Activated CD4-positive, alpha-beta T cell treated with anti-CD3 and anti-CD28 coated beads for 36 hours (primary cell): Measurements from ENCODE around the gene ADAM21. TPM values are rescaled to one million over a fixed set of nuclear protein-coding genes. Genes with fewer than 3 reads are reported as not detected.
"Not testable (repeated sequence)": the region's sequence is repeated elsewhere in the genome, so short reads cannot be mapped to it uniquely, and the experiment has no call there.

Experiments used
- ATAC-seq: fragments of 200-7000 bp; cut with Tn5 transposase; one replicate; pipeline ENCODE4 v1.10.0; 2021; ENCODE audit warnings: mild to moderate bottlenecking, moderate library complexity
- CTCF ChIA-PET: fragments of 350-600 bp; sonication (Branson Sonifier 250); formaldehyde crosslinking; loops from one replicate; lab custom pipeline; 2021; ENCODE audit warnings: antibody characterized with exemption; lab: Charles Lee
- POLR2A ChIA-PET: fragments of 350-600 bp; sonication (Branson Sonifier 250); formaldehyde crosslinking; loops from one replicate; lab custom pipeline; 2021; ENCODE audit warnings: antibody characterized with exemption, inconsistent platforms; lab: Charles Lee
- DNase-seq: peaks from one replicate; pipeline ENCODE4 v3.0.0-alpha.2; 2020
- H3K27ac Mint-ChIP-seq: one replicate; pipeline ENCODE4 v1.8.0; 2021; ENCODE audit warnings: mixed read lengths
- H3K27me3 Mint-ChIP-seq: one replicate; pipeline ENCODE4 v1.8.0; 2021; ENCODE audit warnings: mixed read lengths
- H3K36me3 Mint-ChIP-seq: one replicate; pipeline ENCODE4 v1.8.0; 2021; ENCODE audit warnings: low read depth, mixed read lengths
- H3K4me1 Mint-ChIP-seq: one replicate; pipeline ENCODE4 v1.8.0; 2021; ENCODE audit warnings: mixed read lengths
- H3K4me3 Mint-ChIP-seq: one replicate; pipeline ENCODE4 v1.8.0; 2021; ENCODE audit warnings: mild to moderate bottlenecking, moderate library complexity, mixed read lengths
- H3K9me3 Mint-ChIP-seq: one replicate; pipeline ENCODE4 v1.8.0; 2021; ENCODE audit warnings: low read depth, mixed read lengths
- intact Hi-C, 2 experiments: fragments of 100-400 bp; cut with DNase I in 1 of 2; cut with micrococcal nuclease in 1 of 2; formaldehyde crosslinking; loops; one replicate each; pipeline versions ENCODE4 v1.14.2 to v1.15.1; 2022 to 2024; cut with DNase I, micrococcal nuclease
- total RNA-seq, 2 experiments: library from RNA; stranded (reverse); gene quantifications; one replicate each; pipeline ENCODE4 v1.2.3, GENCODE V29; 2021

The ADAM21 gene
- total RNA-seq, 2 experiments from 2014 or later = 0.09 to 0.11 TPM

DNA sequence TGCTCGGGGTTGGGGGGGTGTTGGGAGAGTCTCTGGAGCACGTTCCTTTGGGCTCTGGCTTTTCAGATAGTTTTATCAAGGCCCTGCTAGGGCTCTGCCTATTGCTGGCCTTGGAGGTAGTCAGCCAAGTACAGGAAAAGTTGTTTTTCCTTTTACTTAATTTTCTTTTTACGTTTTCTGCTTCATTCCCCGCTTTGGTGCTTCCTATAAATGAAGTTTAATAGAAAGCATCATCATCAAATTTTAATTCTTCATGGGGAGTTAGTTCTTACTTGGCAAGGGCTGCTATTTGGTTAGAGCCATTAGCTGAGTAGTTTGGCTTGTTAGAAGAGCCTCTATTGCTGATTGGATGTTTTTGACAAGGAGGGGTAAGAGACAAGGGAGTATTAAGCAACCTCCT lies 15.1 kb upstream of the ADAM21 start:
- Mint-ChIP-seq H3K36me3 (peaks cover 3% of the 10 kb centered on the region), H3K4me3 (no peak overlapping the region), H3K27ac (no peak overlapping the region), H3K27me3 (peaks cover 10% of the 10 kb centered on the region), H3K9me3 (peaks cover 25% of the 10 kb centered on the region), H3K4me1 (no peaks in the 10 kb centered on the region)
- intact Hi-C loops = no loop called here
- ChIA-PET POLR2A (interaction anchor here (0.7 kb wide), 1 partner anchor 257 kb away, joined by 4 read pairs; no protein-coding TSS in a partner anchor), CTCF (no interaction called here)
- DNase-seq (no peak), ATAC-seq (no peak)

GRCh38 chr14:70441641-70442040 lies 10.3 kb upstream of the ADAM21 start:
- Mint-ChIP-seq H3K4me3 (no peak overlapping the region), H3K9me3 (peaks cover 26% of the 10 kb centered on the region), H3K36me3 (peaks cover 3% of the 10 kb centered on the region), H3K27ac (no peak overlapping the region), H3K27me3 (peaks cover 7% of the 10 kb centered on the region), H3K4me1 (no peaks in the 10 kb centered on the region)
- ATAC-seq (no peak), DNase-seq (no peak)
- intact Hi-C loops = no loop called here
- ChIA-PET CTCF (no interaction called here), POLR2A (interaction anchor here (0.5 kb wide), 1 partner anchor 20 kb away, joined by 3 read pairs; no protein-coding TSS in a partner anchor)

DNA sequence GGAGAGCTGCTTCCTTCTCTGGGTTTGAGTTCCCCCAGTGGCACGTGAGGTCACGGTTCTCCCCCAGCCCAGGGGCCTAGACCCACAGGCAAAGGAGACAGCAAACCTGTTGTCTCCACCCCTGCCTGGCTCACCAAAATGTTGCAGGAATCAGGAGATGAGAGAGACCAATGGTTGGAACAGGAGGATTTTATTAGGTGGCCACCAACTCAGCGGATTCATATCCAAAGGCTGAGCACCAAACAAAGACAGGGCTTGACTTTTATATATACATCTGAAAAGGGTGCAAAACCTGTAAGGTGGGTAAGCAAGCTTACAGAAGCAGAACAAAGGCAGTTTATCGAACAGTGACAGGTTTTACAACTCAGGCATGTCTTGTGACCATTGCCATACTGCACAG lies 9.2 kb upstream of the ADAM21 start:
- Mint-ChIP-seq H3K27ac (no peak overlapping the region), H3K36me3 (peaks cover 3% of the 10 kb centered on the region), H3K27me3 (peaks cover 4% of the 10 kb centered on the region), H3K4me3 (no peak overlapping the region), H3K4me1 (no peaks in the 10 kb centered on the region), H3K9me3 (peaks cover 22% of the 10 kb centered on the region)
- ATAC-seq = no peak
- ChIA-PET POLR2A (no interaction called here), CTCF (no interaction called here)
- intact Hi-C loops = no loop called here
- DNase-seq = no peak

- H3K4me3 Mint-ChIP-seq = no peak overlapping the region
- POLR2A ChIA-PET = no interaction called here
These were observed 3.2 kb upstream of the ADAM21 start for GRCh38 chr14:70448633-70449340.

GRCh38 chr14:70454731-70455130 lies 2.8 kb downstream of the ADAM21 start:
- no peaks in the 10 kb centered on the region for H3K36me3 Mint-ChIP-seq
- intact Hi-C loops = no loop called here
- no peaks in the 10 kb centered on the region for H3K4me1 Mint-ChIP-seq
- ATAC-seq (no peak), DNase-seq (no peak)
- H3K27ac Mint-ChIP-seq = no peak overlapping the region
- H3K27me3 Mint-ChIP-seq = no peaks in the 10 kb centered on the region
- H3K4me3 Mint-ChIP-seq = no peak overlapping the region
- H3K9me3 Mint-ChIP-seq = no peaks in the 10 kb centered on the region
- CTCF ChIA-PET = interaction anchor here (1.0 kb wide), 1 partner anchor 9 kb away, joined by 4 read pairs; no protein-coding TSS in a partner anchor
- POLR2A ChIA-PET = no interaction called here

More at GRCh38 chr14:70448633-70449340, 3.2 kb upstream of the ADAM21 start:
- CTCF ChIA-PET = no interaction called here
- intact Hi-C loops = no loop called here
- Mint-ChIP-seq H3K27ac (no peak overlapping the region), H3K36me3 (no peaks in the 10 kb centered on the region), H3K27me3 (no peaks in the 10 kb centered on the region), H3K9me3 (peaks cover 8% of the 10 kb centered on the region), H3K4me1 (no peaks in the 10 kb centered on the region)
- no peak for DNase-seq
- no peak for ATAC-seq

DNA sequence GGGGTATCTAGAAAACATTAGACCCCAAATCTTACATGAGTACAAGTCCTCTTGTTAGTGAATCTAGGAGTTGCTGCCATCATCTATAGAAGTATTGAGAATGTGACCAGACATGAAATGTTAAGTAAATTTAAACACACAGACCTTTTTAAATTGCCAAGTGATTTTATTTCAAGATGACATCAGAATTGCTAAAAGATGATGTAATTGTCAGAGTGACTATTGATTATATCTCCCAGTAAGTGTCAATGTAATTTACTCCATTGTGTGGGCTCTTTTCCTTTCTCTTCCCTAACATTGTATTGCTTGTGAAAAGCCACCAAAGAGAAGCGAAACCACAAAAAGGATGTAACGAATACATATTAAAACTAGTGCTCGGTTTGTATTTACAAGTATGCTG lies 16.8 kb downstream of the ADAM21 start:
- Mint-ChIP-seq H3K4me1 (no peaks in the 10 kb centered on the region), H3K27ac (no peak overlapping the region), H3K9me3 (no peaks in the 10 kb centered on the region), H3K4me3 (no peak overlapping the region), H3K36me3 (peaks cover 14% of the 10 kb centered on the region), H3K27me3 (peaks cover 6% of the 10 kb centered on the region)
- ChIA-PET CTCF (no interaction called here), POLR2A (no interaction called here)
- ATAC-seq (no peak), DNase-seq (no peak)
- intact Hi-C loops = no loop called here

DNA sequence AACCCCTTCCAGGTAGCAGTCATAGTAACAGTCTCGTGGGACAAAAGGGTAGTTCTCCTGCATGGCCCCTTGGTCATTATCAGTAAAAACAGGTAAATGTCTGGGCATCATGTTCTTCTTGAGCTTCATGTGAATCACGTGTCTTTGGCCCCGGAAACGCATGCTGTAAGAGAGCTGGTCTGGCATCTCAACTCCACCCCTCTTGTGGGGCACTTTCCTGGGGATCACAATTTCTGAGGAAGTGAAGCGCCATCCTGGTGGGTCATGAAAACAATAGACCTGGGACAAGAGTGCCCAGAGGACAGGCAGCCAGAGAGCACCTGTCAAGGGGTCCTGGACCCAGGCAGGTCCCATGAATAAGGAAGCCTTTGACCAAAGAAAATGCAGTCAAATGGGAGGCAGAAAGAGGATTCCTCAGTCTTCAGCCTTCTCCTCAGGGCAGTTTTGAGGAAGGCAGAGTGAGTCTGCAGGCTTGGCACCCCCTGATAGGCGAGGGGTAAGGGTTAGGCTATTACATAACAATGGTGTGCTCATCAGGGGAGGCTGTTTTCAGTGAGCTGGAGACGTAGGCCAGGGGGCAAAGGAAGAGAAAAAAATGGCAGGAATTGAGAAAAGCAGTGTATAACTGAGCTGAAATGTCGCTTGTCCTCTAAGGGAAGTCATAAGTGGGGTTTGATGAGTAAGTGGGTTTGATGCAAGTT lies 19.0 kb downstream of the ADAM21 start:
- H3K4me1 Mint-ChIP-seq, H3K27me3 Mint-ChIP-seq, POLR2A ChIA-PET, ATAC-seq, H3K4me3 Mint-ChIP-seq, intact Hi-C loops, CTCF ChIA-PET, H3K9me3 Mint-ChIP-seq, DNase-seq, H3K27ac Mint-ChIP-seq: not testable (repeated sequence)
- peaks cover 14% of the 10 kb centered on the region for H3K36me3 Mint-ChIP-seq

GRCh38 chr14:70472253-70473159 lies 20.5 kb downstream of the ADAM21 start:
- no peak for DNase-seq
- peaks cover 14% of the 10 kb centered on the region for H3K36me3 Mint-ChIP-seq
- H3K27ac Mint-ChIP-seq = no peak overlapping the region
- intact Hi-C loops = no loop called here
- no peaks in the 10 kb centered on the region for H3K4me1 Mint-ChIP-seq
- H3K27me3 Mint-ChIP-seq = no peaks in the 10 kb centered on the region
- no peaks in the 10 kb centered on the region for H3K9me3 Mint-ChIP-seq
- ATAC-seq = no peak
- POLR2A ChIA-PET = no interaction called here
- CTCF ChIA-PET = interaction anchor here (0.7 kb wide), 1 partner anchor 17 kb away, joined by 4 read pairs; no protein-coding TSS in a partner anchor
- H3K4me3 Mint-ChIP-seq = no peak overlapping the region

GRCh38 chr14:70473825-70474224 lies 21.9 kb downstream of the ADAM21 start:
- CTCF ChIA-PET = interaction anchor here (0.8 kb wide), 1 partner anchor 10 kb away, joined by 3 read pairs; no protein-coding TSS in a partner anchor
- no peaks in the 10 kb centered on the region for H3K4me1 Mint-ChIP-seq
- H3K4me3 Mint-ChIP-seq = no peak overlapping the region
- H3K36me3 Mint-ChIP-seq = peaks cover 14% of the 10 kb centered on the region
- intact Hi-C loops = no loop called here
- ATAC-seq (no peak), DNase-seq (no peak)
- H3K27ac Mint-ChIP-seq = no peak overlapping the region
- no peaks in the 10 kb centered on the region for H3K27me3 Mint-ChIP-seq
- no peaks in the 10 kb centered on the region for H3K9me3 Mint-ChIP-seq
- POLR2A ChIA-PET = interaction anchor here (0.6 kb wide), 1 partner anchor 18 kb away, joined by 3 read pairs; no protein-coding TSS in a partner anchor

GRCh38 chr14:70475459-70475858 lies 23.5 kb downstream of the ADAM21 start:
- POLR2A ChIA-PET, CTCF ChIA-PET, H3K4me1 Mint-ChIP-seq, H3K9me3 Mint-ChIP-seq, DNase-seq, H3K27me3 Mint-ChIP-seq, H3K4me3 Mint-ChIP-seq, H3K36me3 Mint-ChIP-seq, intact Hi-C loops, ATAC-seq, H3K27ac Mint-ChIP-seq: not testable (repeated sequence)

GRCh38 chr14:70477356-70478105 lies 25.6 kb downstream of the ADAM21 start:
- CTCF ChIA-PET, H3K4me3 Mint-ChIP-seq, H3K27me3 Mint-ChIP-seq, H3K9me3 Mint-ChIP-seq, DNase-seq, H3K27ac Mint-ChIP-seq, intact Hi-C loops, POLR2A ChIA-PET, H3K4me1 Mint-ChIP-seq, ATAC-seq, H3K36me3 Mint-ChIP-seq: not testable (repeated sequence)
